ENCODE results near the gene ANKRD11.

DNA sequence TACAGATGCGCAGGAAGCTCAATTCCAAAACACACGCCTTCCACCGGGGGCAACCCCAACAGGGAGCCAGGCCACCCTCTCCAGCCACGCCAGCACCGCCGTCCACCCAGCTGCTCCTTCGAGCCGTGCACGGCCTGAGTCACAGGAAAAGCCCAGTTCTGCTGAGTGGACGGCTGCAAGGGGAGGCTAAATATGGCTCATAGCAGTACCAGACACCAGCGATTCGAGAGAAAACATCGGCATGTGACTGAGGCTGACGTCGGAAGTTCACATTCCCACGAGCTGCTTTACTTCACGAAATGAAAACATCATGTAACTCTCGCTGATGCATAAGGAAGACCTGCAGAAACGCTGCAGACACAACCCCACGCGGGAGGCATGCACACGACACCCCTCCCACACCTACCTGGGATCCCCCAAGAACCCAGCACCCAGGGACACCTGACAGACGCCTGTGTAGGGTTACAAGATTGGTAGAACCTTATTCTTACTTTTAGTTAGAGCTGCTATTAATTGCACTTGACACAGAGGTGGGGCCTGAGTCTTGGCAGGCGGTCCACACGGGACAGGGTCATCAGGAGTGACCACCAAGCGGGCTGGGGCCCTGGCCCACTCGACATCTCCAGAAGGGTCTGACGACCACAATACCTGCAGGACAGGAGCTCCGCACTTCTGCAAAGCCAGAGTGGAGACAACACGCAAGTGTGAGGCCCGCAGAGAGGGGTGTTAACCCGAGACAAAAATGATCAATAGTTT, 116.8 kb downstream of the ANKRD11 start:
- TF ChIP-seq, protein P1, sequence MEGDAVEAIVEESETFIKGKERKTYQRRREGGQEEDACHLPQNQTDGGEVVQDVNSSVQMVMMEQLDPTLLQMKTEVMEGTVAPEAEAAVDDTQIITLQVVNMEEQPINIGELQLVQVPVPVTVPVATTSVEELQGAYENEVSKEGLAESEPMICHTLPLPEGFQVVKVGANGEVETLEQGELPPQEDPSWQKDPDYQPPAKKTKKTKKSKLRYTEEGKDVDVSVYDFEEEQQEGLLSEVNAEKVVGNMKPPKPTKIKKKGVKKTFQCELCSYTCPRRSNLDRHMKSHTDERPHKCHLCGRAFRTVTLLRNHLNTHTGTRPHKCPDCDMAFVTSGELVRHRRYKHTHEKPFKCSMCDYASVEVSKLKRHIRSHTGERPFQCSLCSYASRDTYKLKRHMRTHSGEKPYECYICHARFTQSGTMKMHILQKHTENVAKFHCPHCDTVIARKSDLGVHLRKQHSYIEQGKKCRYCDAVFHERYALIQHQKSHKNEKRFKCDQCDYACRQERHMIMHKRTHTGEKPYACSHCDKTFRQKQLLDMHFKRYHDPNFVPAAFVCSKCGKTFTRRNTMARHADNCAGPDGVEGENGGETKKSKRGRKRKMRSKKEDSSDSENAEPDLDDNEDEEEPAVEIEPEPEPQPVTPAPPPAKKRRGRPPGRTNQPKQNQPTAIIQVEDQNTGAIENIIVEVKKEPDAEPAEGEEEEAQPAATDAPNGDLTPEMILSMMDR (IDR thresholded peaks at IDR 0.05; ENCODE audit: poor library complexity, severe bottlenecking) = no peak
- TF ChIP-seq POLR2AphosphoS5 (IDR thresholded peaks at IDR 0.05) (no peak), TAF1 (IDR thresholded peaks at IDR 0.05; ENCODE audit: low read depth) (no peak), RAD21 (conservative IDR thresholded peaks at IDR 0.05) (no peak)
- TF ChIP-seq, protein P2, sequence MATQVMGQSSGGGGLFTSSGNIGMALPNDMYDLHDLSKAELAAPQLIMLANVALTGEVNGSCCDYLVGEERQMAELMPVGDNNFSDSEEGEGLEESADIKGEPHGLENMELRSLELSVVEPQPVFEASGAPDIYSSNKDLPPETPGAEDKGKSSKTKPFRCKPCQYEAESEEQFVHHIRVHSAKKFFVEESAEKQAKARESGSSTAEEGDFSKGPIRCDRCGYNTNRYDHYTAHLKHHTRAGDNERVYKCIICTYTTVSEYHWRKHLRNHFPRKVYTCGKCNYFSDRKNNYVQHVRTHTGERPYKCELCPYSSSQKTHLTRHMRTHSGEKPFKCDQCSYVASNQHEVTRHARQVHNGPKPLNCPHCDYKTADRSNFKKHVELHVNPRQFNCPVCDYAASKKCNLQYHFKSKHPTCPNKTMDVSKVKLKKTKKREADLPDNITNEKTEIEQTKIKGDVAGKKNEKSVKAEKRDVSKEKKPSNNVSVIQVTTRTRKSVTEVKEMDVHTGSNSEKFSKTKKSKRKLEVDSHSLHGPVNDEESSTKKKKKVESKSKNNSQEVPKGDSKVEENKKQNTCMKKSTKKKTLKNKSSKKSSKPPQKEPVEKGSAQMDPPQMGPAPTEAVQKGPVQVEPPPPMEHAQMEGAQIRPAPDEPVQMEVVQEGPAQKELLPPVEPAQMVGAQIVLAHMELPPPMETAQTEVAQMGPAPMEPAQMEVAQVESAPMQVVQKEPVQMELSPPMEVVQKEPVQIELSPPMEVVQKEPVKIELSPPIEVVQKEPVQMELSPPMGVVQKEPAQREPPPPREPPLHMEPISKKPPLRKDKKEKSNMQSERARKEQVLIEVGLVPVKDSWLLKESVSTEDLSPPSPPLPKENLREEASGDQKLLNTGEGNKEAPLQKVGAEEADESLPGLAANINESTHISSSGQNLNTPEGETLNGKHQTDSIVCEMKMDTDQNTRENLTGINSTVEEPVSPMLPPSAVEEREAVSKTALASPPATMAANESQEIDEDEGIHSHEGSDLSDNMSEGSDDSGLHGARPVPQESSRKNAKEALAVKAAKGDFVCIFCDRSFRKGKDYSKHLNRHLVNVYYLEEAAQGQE (IDR thresholded peaks at IDR 0.05; ENCODE audit: borderline replicate concordance) = no peak
